GM23248 (cell line): ENCODE data around the gene IFNA5.

Experiments
- EZH2 ChIP-seq: fragments of 200-600 bp; sonication (generic); IDR thresholded peaks from 2 replicates; pipeline ENCODE4 v1.6.1; 2018; ENCODE audit warnings: antibody characterized with exemption, mild to moderate bottlenecking; ENCODE audit not compliant: insufficient read depth, poor library complexity, severe bottlenecking
- EZH2phosphoT487 ChIP-seq: fragments of 200-600 bp; sonication (generic); IDR thresholded peaks from 2 replicates; pipeline ENCODE4 v1.6.1; 2018; ENCODE audit warnings: antibody characterized with exemption, moderate library complexity, mild to moderate bottlenecking, low read depth; ENCODE audit not compliant: insufficient read depth

DNA sequence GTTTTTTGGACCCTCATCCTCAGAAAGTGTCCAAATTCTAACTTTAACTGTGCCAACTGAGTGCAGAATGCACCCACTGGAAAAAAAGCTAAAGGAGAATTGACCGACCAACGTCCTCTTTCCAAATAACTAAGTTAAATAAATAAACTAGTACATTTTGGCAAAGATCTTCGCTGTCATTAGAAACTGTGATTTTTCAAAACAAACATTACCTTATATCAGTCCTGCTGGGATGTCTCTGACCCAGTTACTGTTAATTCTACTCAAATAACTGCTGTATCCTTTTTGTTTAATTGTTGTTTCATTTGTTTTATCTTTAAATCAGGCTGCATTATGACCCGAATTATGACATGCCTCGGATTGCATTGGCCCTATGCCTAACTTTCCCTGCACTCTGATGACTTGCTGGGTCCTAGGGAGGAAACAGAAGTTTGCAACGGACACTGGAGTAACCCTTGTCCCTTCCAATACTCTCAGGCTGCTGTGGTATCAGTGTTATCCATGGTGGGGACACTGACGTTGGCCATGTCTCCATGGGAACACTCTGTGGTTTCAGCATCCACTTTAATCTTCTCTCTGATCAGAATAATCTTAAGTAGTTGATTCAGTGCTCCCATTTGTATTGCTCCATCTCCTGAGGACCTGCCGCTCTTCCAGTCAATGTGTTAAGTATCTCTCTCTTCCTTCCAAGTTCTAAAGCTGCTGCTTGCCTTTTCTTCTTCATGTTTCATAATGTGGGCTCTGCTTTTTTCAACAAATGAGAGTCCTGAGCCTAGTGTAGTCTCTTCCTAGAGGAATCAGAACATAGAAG is 11.1 kb upstream of the IFNA5 start:
- no peak for TF ChIP-seq EZH2
- no peak for TF ChIP-seq EZH2phosphoT487
